Cardiac muscle cell (in vitro differentiated cells and primary cell): ENCODE data around the gene EGR1. TPM values are rescaled to one million over a fixed set of nuclear protein-coding genes. Genes with fewer than 3 reads are reported as not detected.

Experiments
- DNase-seq, 2 donors: peaks; one replicate each; pipeline versions ENCODE4 v3.0.0 to v3.0.0-alpha.2; 2010 to 2017; ENCODE audit warnings: low read depth in 1 of 2, low spot score in 1 of 2
- H3K27ac ChIP-seq: fragments of 200-600 bp; sonication (generic); 2 replicates; pipeline ENCODE4 v1.5.1; 2016
- H3K27me3 ChIP-seq: fragments of 200-600 bp; sonication (generic); 2 replicates; pipeline ENCODE4 v1.6.0; 2016; ENCODE audit warnings: control low read depth
- H3K36me3 ChIP-seq: fragments of 200-600 bp; sonication (generic); 2 replicates; pipeline ENCODE4 v1.5.1; 2016; ENCODE audit warnings: control low read depth
- H3K4me1 ChIP-seq: fragments of 200-600 bp; sonication (generic); 2 replicates; pipeline ENCODE4 v1.8.1; 2017; ENCODE audit warnings: low read depth, mild to moderate bottlenecking, mixed run types
- H3K4me3 ChIP-seq: fragments of 200-600 bp; sonication (generic); 2 replicates; pipeline ENCODE4 v1.5.1; 2016; ENCODE audit warnings: mild to moderate bottlenecking
- H3K9me3 ChIP-seq: fragments of 200-600 bp; sonication (generic); 2 replicates; pipeline ENCODE4 v1.5.1; 2017; ENCODE audit warnings: low read depth, mild to moderate bottlenecking, control low read depth
- polyA plus RNA-seq: library from polyadenylated mRNA; unstranded; fragments of >200 nt; fragmentation: Nextera tagmentation; extraction: Ambion mirVana; gene quantifications from 2 replicates; pipeline ENCODE4 v1.2.1, GENCODE V29; 2016
- total RNA-seq: library from RNA; depleted of rRNA; stranded (reverse); fragments of >200 nt; gene quantifications from 2 replicates; pipeline ENCODE4 v1.2.3, GENCODE V29; 2016
- TF ChIP-seq, protein P1 (sequence below): IDR thresholded peaks from 2 replicates; pipeline ENCODE4 v1.5.1; 2012; ENCODE audit warnings: low read depth, mild to moderate bottlenecking, low read length

The EGR1 gene
- total and polyA plus RNA-seq, 2 experiments from 2014 or later, result 13.9 to 30.5 TPM

DNA sequence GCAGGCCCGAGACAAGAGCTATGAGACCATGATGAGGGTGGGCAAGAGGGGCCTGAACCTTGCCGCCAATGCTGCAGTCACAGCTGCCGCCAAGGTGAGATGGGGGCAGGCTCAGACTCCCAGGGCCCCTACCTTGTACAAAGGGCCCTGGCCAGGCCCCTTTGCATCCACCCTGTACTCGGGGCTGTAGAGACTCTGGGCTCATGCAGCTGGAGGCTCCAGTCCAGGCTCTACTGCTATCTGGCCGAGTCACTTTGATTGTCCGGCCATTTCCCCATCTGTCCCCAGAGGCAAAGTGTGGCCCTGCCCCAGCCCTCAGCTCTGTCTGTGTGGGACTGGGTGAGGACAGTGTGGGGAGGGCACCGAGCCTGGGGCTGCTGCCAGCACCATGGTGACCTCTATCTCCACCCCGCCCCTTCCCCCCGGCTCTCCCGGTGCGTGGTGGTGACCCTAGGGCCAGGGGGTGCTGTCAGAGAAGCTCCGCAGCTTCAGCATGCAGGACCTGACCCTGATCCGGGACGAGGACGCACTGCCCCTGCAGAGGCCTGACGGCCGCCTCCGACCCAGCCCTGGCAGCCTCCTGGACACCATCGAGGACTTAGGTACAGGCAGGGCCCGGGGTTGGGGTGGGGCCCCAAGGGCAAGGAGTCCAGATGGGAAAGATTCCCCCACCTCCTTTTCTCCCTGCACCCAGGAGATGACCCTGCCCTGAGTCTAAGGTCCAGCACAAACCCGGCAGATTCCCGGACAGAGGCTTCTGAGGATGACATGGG, 20.3 kb upstream of the EGR1 start:
- Histone ChIP-seq H3K27ac (no peak overlapping the region), H3K36me3 (no peaks in the 10 kb centered on the region), H3K9me3 (no peaks in the 10 kb centered on the region), H3K4me1 (peaks cover 5% of the 10 kb centered on the region), H3K27me3 (no peaks in the 10 kb centered on the region), H3K4me3 (no peak overlapping the region)
- no peak for DNase-seq
- TF ChIP-seq, protein P1, sequence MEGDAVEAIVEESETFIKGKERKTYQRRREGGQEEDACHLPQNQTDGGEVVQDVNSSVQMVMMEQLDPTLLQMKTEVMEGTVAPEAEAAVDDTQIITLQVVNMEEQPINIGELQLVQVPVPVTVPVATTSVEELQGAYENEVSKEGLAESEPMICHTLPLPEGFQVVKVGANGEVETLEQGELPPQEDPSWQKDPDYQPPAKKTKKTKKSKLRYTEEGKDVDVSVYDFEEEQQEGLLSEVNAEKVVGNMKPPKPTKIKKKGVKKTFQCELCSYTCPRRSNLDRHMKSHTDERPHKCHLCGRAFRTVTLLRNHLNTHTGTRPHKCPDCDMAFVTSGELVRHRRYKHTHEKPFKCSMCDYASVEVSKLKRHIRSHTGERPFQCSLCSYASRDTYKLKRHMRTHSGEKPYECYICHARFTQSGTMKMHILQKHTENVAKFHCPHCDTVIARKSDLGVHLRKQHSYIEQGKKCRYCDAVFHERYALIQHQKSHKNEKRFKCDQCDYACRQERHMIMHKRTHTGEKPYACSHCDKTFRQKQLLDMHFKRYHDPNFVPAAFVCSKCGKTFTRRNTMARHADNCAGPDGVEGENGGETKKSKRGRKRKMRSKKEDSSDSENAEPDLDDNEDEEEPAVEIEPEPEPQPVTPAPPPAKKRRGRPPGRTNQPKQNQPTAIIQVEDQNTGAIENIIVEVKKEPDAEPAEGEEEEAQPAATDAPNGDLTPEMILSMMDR, result no peak

DNA sequence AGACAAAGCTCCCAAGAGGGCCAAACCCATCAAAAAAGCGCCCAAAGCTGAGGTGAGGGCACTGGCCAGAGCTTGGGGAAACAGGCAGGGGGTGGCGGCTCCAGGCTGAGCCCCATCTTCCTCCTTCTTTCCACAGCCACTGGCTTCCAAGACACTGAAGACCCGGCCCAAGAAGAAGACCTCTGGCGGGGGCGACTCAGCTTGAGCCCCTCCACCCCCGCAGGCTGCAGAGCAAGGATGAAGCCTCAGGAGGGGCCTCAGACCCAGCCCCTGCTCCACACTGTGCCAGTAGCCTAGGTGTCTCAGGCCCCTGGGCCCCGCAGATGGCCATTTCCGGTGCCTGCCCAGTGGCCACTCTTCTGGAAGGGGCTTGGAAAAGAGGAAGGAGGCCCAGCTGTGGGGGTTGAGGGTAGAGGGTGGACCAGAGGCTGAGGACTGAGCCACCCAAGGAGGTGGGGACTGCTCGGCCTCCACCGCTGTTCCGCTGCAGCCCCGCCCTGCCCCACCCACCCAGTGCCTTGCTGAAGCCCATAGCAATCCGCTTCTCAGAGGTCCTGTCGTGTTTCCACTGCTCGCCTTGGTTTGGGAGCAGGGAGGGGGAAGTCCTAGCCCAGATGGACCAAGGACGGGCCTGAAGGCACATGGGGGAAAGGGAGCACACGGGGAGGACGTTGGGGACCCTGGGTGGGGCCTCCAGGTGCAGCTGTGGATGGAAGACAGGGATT, 19.6 kb upstream of the EGR1 start:
- Histone ChIP-seq H3K27me3 (no peaks in the 10 kb centered on the region), H3K4me1 (no peaks in the 10 kb centered on the region), H3K4me3 (no peak overlapping the region), H3K9me3 (no peaks in the 10 kb centered on the region), H3K27ac (no peak overlapping the region), H3K36me3 (no peaks in the 10 kb centered on the region)
- DNase-seq, result no peak
- TF ChIP-seq, protein P1, result no peak

DNA sequence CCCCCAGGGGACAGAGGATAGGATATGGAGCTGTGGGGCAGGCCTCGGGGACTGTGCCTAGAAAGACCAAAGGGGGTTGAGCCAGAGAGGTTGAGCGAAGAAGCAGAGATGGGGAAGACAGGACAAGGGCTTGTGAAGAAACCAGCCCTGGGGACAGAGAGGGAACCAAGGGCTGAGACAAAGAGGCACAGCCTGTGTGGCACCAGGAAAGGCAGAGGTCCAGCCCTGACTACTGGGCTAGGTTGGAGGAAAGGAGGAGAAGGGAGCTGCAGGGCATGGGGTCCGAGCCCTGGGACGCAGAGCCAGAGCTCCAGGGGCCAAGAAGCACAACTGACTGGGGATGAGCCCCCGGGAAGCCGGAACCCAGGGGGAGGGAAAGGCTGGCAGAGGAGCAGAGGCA, 17.2 kb upstream of the EGR1 start:
- Histone ChIP-seq H3K4me3 (no peak overlapping the region), H3K27ac (no peak overlapping the region), H3K9me3 (no peaks in the 10 kb centered on the region), H3K27me3 (no peaks in the 10 kb centered on the region), H3K4me1 (no peaks in the 10 kb centered on the region), H3K36me3 (no peaks in the 10 kb centered on the region)
- no peak for DNase-seq
- TF ChIP-seq, protein P1, result no peak

DNA sequence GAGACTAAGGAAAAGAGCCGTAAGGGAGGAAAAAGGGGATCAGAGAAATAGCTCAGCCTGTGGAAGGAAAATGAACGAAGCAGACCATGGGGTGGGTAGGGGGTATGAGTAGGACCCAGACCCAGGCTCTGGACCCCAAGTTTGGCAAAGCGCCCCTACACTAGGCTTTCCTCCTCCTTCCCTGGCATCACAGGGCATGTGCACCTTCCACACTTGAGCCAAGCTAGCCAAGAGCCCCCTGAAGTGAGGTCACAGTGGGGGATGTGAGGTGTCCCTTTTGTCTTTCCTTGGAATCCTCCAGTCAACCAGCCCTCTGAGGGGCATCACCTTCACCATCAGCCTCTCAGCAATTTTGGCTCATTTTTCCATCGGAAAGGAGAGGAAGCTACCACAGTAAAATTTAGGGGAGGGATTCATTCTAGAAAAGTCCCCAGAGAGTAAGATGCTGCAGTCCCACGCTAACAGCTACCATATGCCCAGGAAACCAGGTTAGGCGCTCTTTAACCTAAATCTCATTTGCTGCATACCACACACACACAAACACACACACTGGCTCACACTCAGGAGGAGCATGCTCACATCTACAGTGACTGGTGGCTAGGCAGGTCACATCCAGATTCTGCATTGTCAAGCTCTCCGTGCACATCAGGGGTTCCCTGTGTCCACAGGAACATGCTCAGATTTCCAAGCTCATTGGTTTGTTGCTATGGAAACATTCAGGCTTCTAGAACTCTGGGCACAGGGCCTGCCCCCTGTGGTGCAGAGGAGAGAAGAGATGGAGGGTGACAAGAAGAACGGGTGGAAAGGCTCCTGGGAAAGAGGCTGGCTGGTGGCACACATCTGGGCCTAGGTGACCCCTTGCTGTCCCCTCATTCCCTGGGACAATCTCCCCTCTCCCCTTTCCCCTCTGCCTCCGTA, 16.5 kb upstream of the EGR1 start:
- H3K4me1 ChIP-seq, result no peaks in the 10 kb centered on the region
- TF ChIP-seq, protein P1, result no peak
- no peaks in the 10 kb centered on the region for H3K27me3 ChIP-seq
- H3K4me3 ChIP-seq, result no peak overlapping the region
- H3K27ac ChIP-seq, result no peak overlapping the region
- DNase-seq, result peak in 1 of 2 donors; percentile 38
- H3K9me3 ChIP-seq, result no peaks in the 10 kb centered on the region
- no peaks in the 10 kb centered on the region for H3K36me3 ChIP-seq

DNA sequence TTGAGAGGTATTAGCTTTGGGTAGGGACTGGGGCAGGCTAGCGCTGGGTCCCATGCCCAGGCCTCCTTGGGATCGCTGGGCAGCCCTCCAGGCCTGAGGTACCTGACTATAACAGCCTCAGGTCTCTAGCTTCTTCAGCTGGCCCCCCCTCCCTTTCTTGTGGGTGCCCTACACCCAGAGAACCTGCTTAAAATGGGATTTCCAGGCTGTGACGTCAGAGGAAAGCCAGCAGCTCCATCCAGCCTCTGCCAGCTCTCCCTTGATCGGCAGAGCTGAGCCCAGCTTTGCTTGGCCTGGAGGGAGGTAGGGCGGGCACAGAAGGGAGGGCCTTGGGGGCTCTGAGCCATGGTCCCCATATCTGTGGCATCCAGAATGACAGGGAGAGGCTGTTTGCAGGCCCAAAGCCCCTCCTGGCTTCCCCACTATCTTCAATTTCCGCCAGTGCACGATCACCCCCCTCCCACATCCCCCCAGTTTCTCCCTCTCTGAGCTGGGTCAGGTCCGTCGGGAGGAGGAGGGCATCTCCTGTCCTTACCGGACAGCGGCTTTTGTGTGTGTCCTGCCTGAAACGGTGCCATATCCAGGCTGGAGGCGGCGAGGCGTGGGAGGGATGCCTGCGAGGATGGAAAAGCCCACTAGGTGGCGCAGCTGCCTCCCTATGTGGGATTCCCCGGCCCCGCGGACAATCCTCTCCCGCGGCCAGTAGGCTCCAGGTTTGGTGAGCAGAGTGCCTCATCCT, 15.6 kb upstream of the EGR1 start:
- Histone ChIP-seq H3K4me3 (no peak overlapping the region), H3K27me3 (no peaks in the 10 kb centered on the region), H3K9me3 (no peaks in the 10 kb centered on the region), H3K36me3 (no peaks in the 10 kb centered on the region), H3K27ac (no peak overlapping the region), H3K4me1 (no peaks in the 10 kb centered on the region)
- TF ChIP-seq, protein P1, result peak; percentile 93
- peak; percentile 90 to 93 for DNase-seq
